ENCODE data around the gene LIN54. TPM values are rescaled to one million over a fixed set of nuclear protein-coding genes. Genes with fewer than 3 reads are reported as not detected.
"Not testable (repeated sequence)": the region's sequence is repeated elsewhere in the genome, so short reads cannot be mapped to it uniquely, and the experiment has no call there.

Gene LIN54
- polyA plus RNA-seq (2013, experiment 1 of 2) = 8.5 TPM
- 9.6 TPM for polyA plus RNA-seq (2013, experiment 2 of 2)

DNA sequence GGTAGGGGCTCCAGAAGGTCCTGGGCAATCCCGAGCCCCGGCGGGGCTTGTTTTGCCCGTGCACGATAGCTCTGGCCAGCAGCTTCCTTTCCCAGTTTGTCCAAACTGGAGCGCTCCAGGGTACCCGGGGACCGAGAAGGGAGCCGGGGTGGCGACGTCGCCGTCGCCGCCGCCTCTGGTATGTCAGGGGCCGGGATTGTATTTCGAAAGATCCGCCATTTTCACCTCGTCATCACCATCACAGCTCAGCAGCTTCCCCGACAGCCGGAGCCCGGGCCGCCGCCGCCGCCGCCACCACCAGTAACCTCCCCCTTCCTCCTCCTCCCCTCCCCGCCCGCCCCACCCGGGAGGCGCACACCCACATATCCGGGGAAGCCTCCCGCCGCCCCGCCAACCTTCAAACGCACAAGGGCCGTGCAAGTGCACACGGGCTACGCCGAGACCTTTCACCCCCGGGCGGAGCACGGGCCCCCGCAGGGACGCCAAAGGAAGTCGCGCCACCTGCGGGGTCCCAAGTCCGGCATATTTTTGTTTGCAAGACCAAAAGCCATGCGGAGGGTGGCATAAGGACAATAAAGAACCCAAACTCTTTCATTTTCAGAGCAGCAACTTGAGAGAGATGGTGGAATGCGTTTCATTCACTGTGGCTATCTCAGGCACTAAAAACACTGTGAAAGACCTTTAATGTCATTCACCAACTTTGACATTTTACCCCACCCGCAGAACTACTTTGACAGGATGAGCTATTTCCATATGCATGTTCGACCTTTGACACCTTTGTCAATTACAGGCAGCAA, at the start of gene LIN54:
TSS of gene LIN54 (minus strand) at position 302 of the 797 bp plus-strand sequence. CDS start 25,979 bp downstream, outside the sequence.
- Histone ChIP-seq H3K27me3 (ENCODE audit: insufficient read depth, low read length) (peaks cover 15% of the 10 kb centered on the region), H3K36me3 (ENCODE audit: insufficient read depth, low read length) (no peaks in the 10 kb centered on the region), H3K4me1 (ENCODE audit: insufficient read depth, low read length) (peaks cover 24% of the 10 kb centered on the region), H3K27ac (ENCODE audit: low read depth, low read length) (peak within 1 kb of the TSS; percentile 82; the same call in 1 of the 2 replicates), H3K9ac (ENCODE audit: low read depth, low read length) (peak within 1 kb of the TSS; percentile 95), H3K9me3 (ENCODE audit: insufficient read depth, low read depth, low read length) (no peaks in the 10 kb centered on the region), H3K4me3 (ENCODE audit: low read length) (peak within 1 kb of the TSS; percentile 99)
- WGBS = under 1% methylated on average over 50 of the region's 54 CpGs

DNA sequence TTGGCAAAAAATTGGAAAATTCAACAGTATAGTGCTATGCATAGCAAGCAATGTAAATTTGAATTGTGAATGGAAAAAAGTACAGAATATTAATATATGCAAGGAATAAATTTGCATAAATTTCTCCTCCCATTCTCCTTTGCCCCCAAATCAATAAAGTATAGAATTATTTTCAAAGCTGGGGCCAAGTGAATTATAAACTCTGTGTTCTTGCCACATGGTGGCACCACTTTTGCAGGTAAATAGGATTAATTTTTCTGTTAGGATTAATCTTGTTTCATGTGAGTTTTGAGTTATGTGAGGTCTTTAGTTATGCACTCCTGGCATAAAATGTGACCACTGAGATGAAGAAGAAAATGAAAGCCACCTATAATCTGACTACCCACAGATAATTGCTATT, 44.3 kb upstream of the LIN54 start:
- Histone ChIP-seq H3K9me3 (ENCODE audit: insufficient read depth, low read depth, low read length) (no peaks in the 10 kb centered on the region), H3K4me1 (ENCODE audit: insufficient read depth, low read length) (peaks cover 4% of the 10 kb centered on the region; the same call in 1 of the 2 replicates), H3K27ac (ENCODE audit: low read depth, low read length) (no peak overlapping the region), H3K27me3 (ENCODE audit: insufficient read depth, low read length) (no peaks in the 10 kb centered on the region), H3K4me3 (ENCODE audit: low read length) (no peak overlapping the region), H3K36me3 (ENCODE audit: insufficient read depth, low read length) (peaks cover 44% of the 10 kb centered on the region), H3K9ac (ENCODE audit: low read depth, low read length) (no peak overlapping the region)

- H3K27ac ChIP-seq (ENCODE audit: low read depth, low read length); H3K9ac ChIP-seq (ENCODE audit: low read depth, low read length); H3K9me3 ChIP-seq (ENCODE audit: insufficient read depth, low read depth, low read length); H3K27me3 ChIP-seq (ENCODE audit: insufficient read depth, low read length); H3K4me1 ChIP-seq (ENCODE audit: insufficient read depth, low read length); H3K4me3 ChIP-seq (ENCODE audit: low read length): not testable (repeated sequence)
- H3K36me3 ChIP-seq (ENCODE audit: insufficient read depth, low read length) = peaks cover 29% of the 10 kb centered on the region
- 95% methylated on average over 8 of the region's 8 CpGs for WGBS
These were observed 38.2 kb upstream of the LIN54 start for GRCh38 chr4:83048781-83049180.

GRCh38 chr4:83046693-83047473, 36.3 kb upstream of the LIN54 start:
- H3K4me3 ChIP-seq (ENCODE audit: low read length) = no peak overlapping the region
- no peaks in the 10 kb centered on the region for H3K4me1 ChIP-seq (ENCODE audit: insufficient read depth, low read length)
- 95% methylated on average over 8 of the region's 8 CpGs for whole genome bisulfite sequencing
- peaks cover 20% of the 10 kb centered on the region for H3K36me3 ChIP-seq (ENCODE audit: insufficient read depth, low read length)
- H3K9me3 ChIP-seq (ENCODE audit: insufficient read depth, low read depth, low read length) = no peaks in the 10 kb centered on the region
- H3K9ac ChIP-seq (ENCODE audit: low read depth, low read length) = no peak overlapping the region
- no peak overlapping the region for H3K27ac ChIP-seq (ENCODE audit: low read depth, low read length)
- no peaks in the 10 kb centered on the region for H3K27me3 ChIP-seq (ENCODE audit: insufficient read depth, low read length)

DNA sequence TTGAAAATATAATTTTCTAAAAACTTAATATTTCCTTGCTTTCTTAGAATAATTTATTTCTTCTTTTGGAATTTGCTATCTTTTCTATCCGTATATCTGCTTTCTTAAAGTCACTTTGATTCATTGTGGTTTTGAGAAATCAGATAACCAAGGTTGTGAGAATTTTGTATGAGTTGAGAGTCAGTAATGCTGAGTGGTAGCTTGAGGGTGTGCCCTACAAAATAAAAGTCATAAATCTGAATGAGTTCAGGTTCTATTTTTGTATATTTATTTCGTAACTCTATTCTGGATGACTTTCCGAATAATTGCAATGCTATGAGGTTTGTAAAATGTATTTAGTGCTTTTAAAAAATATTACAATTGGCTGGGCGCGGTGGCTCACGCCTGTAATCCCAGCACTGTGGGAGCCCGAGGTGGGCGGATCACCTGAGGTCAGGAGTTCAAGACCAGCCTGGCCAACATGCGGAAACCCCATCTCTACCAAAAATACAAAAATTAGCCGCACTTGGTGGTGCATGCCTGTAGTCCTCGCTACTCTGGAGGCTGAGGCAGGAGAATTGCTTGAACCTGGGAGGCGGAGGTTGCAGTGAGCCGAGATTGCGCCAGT, 33.3 kb upstream of the LIN54 start:
- Histone ChIP-seq H3K27ac (ENCODE audit: low read depth, low read length) (no peak overlapping the region), H3K9ac (ENCODE audit: low read depth, low read length) (no peak overlapping the region), H3K9me3 (ENCODE audit: insufficient read depth, low read depth, low read length) (no peaks in the 10 kb centered on the region), H3K4me3 (ENCODE audit: low read length) (no peak overlapping the region), H3K36me3 (ENCODE audit: insufficient read depth, low read length) (no peaks in the 10 kb centered on the region), H3K27me3 (ENCODE audit: insufficient read depth, low read length) (no peaks in the 10 kb centered on the region), H3K4me1 (ENCODE audit: insufficient read depth, low read length) (no peaks in the 10 kb centered on the region)
- 99% methylated on average over 13 of the region's 14 CpGs for WGBS

- H3K27ac ChIP-seq (ENCODE audit: low read depth, low read length); H3K9ac ChIP-seq (ENCODE audit: low read depth, low read length); H3K27me3 ChIP-seq (ENCODE audit: insufficient read depth, low read length); H3K9me3 ChIP-seq (ENCODE audit: insufficient read depth, low read depth, low read length); H3K36me3 ChIP-seq (ENCODE audit: insufficient read depth, low read length); H3K4me1 ChIP-seq (ENCODE audit: insufficient read depth, low read length); H3K4me3 ChIP-seq (ENCODE audit: low read length): not testable (repeated sequence)
- 100% methylated on average over 1 of the region's 2 CpGs for WGBS
These were observed 32.5 kb upstream of the LIN54 start for GRCh38 chr4:83043157-83043556.

DNA sequence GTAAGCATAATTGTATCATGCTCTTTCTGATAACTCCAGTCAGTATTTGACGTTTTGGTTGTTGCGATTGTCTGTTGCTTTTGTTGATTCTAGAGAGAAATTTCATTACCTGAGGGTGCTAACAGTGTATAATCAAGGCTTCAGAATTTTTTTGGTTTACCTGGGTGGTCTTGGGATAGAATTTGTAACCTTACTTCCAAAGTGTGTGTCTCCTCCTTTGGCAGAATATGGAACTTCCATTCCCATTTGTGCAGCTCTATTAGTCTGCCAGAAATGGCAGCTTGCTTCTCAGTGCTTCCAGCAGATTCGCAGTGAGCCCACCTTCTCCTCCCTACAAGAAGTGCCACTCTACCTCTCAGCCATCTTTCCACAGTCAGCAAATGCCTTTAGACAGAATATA, 29.6 kb upstream of the LIN54 start:
- H3K9ac ChIP-seq (ENCODE audit: low read depth, low read length) = no peak overlapping the region
- no peaks in the 10 kb centered on the region for H3K36me3 ChIP-seq (ENCODE audit: insufficient read depth, low read length)
- H3K9me3 ChIP-seq (ENCODE audit: insufficient read depth, low read depth, low read length) = no peaks in the 10 kb centered on the region
- WGBS = 85% methylated on average over 3 of the region's 3 CpGs
- no peaks in the 10 kb centered on the region for H3K27me3 ChIP-seq (ENCODE audit: insufficient read depth, low read length)
- H3K27ac ChIP-seq (ENCODE audit: low read depth, low read length) = no peak overlapping the region
- no peaks in the 10 kb centered on the region for H3K4me1 ChIP-seq (ENCODE audit: insufficient read depth, low read length)
- H3K4me3 ChIP-seq (ENCODE audit: low read length) = no peak overlapping the region

DNA sequence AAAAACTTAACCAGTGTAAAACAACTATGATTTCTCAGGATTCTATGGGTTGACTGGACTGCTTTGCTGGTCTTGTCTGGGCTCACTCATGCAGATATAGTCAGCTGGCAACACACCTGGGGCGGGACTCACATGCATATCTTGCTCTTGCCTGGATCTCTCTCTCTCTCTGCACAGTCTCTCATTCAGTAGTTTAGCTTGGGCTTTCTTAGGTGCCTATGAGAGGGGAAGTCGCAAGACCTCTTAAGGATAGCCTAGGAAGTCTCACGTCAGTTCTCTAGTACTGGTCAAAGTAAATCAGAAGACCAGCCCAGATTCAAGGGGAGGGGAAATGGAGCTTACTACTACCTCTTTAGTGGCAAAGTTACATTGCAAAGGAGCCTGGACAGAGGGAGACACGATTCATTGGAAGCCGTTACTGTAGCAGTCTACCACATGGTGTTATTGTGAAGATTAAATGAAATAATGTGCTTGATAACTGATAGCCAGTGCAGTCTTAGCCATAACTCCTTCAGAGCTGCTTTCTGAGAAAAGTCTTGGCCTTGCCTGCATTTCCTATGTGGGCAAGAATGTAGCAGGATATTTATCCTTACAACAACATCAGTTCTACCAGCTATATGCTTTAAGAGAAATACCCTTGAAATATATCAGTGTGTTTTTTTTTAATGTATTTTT, 26.5 kb upstream of the LIN54 start:
- H3K36me3 ChIP-seq (ENCODE audit: insufficient read depth, low read length) = no peaks in the 10 kb centered on the region
- no peaks in the 10 kb centered on the region for H3K4me1 ChIP-seq (ENCODE audit: insufficient read depth, low read length)
- H3K27me3 ChIP-seq (ENCODE audit: insufficient read depth, low read length) = no peaks in the 10 kb centered on the region
- H3K9me3 ChIP-seq (ENCODE audit: insufficient read depth, low read depth, low read length) = no peaks in the 10 kb centered on the region
- no peak overlapping the region for H3K27ac ChIP-seq (ENCODE audit: low read depth, low read length)
- no peak overlapping the region for H3K4me3 ChIP-seq (ENCODE audit: low read length)
- 88% methylated on average over 5 of the region's 5 CpGs for WGBS
- no peak overlapping the region for H3K9ac ChIP-seq (ENCODE audit: low read depth, low read length)

DNA sequence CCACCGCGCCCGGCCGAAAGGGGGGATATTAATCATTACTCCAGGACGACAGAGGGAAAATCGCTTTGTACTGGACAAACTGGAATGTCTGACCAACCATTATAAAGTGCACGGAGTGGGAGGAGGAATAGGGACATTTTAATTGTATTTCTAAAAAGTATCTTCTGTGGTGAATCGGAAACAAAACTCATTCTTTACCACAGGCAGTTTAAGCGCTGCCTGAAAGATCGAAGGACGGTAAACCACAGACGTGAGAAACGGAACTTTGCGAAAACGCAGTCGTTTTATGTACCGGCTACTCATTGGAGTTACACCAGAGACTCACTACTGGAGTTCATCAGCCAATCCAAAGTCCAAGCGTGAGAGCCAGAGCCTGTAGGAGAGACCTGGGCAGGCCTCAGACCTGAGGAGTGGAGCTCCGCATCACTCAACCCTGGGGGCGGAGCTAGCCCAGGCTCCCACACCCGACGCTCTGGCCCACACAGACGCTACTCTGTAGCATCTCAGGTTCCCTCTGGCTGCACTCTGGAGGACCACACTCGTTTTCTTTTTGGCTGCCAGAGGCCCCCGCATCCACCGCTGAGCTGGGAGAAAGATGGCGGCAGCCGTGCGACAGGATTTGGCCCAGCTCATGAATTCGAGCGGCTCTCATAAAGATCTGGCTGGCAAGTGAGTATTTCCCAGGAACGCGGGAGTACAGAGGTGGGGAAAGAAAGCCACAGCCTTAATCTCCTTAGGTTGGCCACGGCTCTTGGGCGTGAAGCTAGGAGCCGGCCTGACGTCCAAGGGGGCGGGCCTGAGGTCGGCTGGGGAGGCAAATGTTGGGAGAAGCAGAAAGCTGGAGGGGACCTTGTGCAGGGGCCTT, 24.2 kb upstream of the LIN54 start, which contains the start of gene COPS4:
TSS of gene COPS4 (plus strand) at position 554 of the 865 bp plus-strand sequence. CDS start at position 596, 42 bp downstream.
- WGBS = under 1% methylated on average over 39 of the region's 39 CpGs
- Histone ChIP-seq H3K4me1 (ENCODE audit: insufficient read depth, low read length) (no peaks in the 10 kb centered on the region), H3K27ac (ENCODE audit: low read depth, low read length) (peak within 1 kb of the TSS; percentile 88), H3K27me3 (ENCODE audit: insufficient read depth, low read length) (peaks cover 5% of the 10 kb centered on the region; the same call in 1 of the 2 replicates), H3K36me3 (ENCODE audit: insufficient read depth, low read length) (no peaks in the 10 kb centered on the region), H3K9ac (ENCODE audit: low read depth, low read length) (peak within 1 kb of the TSS; percentile 80), H3K9me3 (ENCODE audit: insufficient read depth, low read depth, low read length) (no peaks in the 10 kb centered on the region), H3K4me3 (ENCODE audit: low read length) (peak within 1 kb of the TSS; percentile 84)

DNA sequence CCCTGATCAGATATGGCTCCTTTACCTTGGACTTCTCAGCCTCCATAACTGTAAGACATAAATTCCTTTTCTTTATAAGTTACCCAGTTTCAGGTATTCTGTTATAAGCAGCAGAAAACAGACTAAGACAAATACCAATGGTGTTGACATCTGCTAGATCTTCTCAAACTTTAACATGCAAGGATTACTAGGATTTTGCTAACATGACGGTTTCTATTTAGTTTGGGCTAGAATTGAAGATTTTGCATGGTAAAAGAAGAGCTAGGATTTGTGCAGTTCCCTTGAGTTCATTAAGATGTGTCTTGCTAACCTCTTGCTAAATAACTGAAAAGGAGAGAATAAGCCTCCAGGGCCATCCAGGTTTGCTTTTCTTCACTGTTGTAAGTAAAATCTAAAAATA, 19.1 kb upstream of the LIN54 start:
- no peaks in the 10 kb centered on the region for H3K4me1 ChIP-seq (ENCODE audit: insufficient read depth, low read length)
- H3K9ac ChIP-seq (ENCODE audit: low read depth, low read length) = no peak overlapping the region
- no peaks in the 10 kb centered on the region for H3K36me3 ChIP-seq (ENCODE audit: insufficient read depth, low read length)
- H3K9me3 ChIP-seq (ENCODE audit: insufficient read depth, low read depth, low read length) = no peaks in the 10 kb centered on the region
- H3K4me3 ChIP-seq (ENCODE audit: low read length) = no peak overlapping the region
- no peak overlapping the region for H3K27ac ChIP-seq (ENCODE audit: low read depth, low read length)
- H3K27me3 ChIP-seq (ENCODE audit: insufficient read depth, low read length) = peaks cover 10% of the 10 kb centered on the region
- WGBS = 93% methylated on average over 1 of the region's 1 CpG
